ENCODE data around the gene GSTM3.
"Not testable (repeated sequence)": the region's sequence is repeated elsewhere in the genome, so short reads cannot be mapped to it uniquely, and the experiment has no call there.

Gene GSTM3

DNA sequence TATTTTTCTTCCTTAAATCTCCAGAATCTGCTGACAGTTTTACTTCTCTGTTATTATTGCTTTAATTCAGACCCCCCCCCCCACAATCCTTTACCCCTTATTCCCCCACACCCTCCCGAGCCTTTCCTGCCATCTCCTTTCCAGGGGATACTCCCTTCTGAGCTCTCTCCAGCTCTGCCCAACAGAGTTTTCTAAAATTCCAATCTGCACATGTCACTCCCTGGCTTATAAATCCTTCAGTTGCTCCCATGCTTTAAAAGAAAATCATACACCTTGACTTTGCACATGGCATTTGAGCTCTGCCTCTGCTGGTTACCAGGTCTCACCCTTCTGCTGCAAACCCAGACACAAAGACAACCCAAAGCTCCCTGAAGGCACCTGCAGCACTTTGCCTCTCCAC, 34.6 kb upstream of the GSTM3 start:
- DNase-seq (ENCODE audit: low read depth): no peak

DNA sequence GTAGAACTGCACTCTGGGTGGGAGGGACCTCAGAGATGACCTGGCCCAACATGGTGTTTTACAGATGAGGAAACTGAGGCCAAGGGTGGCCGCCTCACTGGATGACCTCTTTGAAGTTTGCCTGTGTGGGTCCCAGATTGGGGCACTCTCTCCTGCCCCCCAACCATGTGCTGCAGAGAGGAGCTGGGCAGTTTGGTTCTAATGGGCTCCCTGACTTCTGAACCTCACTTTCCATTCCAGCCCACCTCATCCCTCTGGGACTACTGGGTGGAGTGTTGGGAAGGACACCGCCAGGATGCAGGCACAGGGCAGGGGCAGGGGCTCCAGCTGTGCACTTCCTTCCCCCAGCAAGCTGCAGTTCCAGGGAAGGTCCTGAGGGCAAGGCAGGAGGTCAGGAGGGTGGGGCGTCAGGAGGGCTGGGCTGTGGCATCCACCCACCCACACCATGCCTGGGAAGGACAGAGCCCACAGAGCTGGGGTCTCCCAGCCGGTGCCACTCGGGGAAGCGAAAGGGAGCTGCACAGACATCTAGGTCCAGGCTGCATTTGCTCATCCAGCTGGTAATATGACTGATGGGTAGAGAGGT, 33.2 kb upstream of the GSTM3 start:
- DNase-seq (ENCODE audit: low read depth): no peak

DNA sequence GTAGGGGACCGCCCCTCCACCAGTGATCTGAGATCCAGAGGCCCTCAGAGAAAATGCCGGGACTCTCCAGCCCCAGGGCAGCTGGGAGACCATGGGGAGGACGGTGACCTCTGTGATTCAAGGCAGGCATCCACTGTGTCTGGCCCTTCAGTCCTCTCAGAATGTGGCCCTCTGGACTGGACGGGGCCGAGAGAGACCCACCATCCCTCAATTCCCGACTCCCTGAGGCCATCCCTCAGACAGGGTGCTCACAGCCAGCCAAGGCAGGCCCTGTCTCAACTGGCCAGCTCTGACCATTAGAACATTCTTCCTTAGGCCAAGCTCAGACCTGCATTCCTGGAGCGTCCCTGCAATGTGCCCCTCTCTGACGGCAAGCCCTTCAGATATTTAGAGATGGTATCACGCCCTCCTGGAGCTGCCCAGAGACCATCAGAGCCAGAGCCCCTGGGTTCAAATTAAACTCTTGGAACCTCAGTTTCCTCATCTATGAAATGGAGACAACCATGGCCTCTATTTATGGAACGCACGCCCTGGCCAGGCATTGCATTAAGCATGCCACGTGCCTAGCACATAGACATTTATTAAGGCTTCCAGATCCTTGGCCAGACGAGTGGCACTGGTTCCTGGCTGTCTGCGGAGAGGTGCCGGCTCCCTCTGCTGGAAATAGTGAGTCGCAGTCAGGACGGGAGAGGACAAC, 32.5 kb upstream of the GSTM3 start:
- peak; percentile 37 for DNase-seq (ENCODE audit: low read depth)

DNA sequence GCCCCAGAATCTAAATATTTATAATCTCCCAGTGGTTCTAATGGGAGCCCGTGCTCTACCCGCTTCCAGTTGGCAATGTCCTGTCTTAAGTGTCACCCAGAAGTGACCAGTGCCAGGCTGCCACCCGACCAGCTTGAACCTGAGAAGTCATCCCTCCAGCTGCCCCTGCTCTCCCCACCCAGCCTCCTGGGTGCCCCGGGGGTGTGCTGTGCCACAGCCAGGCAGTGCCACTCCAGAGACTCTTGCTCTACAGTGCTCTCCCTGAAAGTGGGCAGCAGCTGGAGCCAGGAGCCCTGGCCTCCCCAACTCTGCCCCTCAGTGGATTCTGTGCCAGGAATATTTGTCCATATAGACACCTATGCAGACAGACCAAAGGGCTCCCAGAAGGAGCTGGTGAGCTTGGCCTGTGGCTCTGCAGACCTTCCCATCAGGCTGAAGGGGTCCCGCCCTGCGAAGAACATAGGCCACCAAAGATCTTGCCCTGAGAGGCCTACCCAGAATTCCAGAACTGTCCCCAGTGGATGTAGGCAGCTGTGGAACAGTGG, 31.9 kb upstream of the GSTM3 start:
- DNase-seq (ENCODE audit: low read depth): no peak

DNA sequence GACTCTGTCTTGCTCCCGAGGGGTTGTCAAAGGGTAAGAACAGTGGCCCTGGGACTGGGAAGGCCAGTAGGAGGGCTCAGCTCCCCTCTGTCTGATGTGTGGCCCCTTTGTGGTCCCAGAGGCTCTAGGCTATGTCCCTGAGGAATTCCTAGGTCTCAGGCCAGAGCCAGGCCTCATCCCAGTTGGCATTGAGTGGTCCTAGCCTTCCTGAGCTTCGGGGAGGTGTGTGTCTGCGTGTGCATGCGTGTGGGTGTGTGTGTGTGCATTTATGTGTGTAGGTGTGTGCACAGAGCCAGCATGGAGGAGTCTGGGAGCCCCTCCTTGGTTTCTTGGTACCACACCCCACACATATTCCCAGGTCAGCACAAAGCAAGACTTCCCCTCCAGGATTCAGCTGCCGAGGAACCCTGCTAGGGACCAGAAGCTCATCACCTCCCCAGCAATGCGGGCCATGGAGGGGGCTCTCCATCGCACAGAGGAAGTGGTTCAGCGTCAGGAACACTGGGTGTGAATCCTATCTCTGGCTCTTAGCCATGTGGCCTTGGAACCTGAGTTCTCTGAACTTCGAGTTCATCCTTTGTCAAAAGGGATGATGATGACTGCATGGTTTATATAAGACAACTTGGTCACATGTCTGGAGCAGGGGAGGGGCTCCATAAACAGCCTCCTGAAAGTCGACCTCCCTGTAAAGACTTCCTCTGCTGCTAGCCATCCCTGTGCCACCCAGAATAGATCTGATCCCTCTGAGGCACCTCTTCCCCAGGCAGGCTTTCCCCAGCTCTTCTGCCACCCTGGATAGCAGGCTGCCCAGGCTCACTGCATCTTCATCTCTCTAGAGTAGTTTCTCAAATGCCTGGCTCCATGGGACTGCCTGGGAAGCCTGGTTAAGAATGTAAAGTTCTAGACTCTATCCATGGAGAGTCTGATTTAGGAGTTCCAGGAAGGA, 31.1 kb upstream of the GSTM3 start:
- no peak for DNase-seq (ENCODE audit: low read depth)

DNA sequence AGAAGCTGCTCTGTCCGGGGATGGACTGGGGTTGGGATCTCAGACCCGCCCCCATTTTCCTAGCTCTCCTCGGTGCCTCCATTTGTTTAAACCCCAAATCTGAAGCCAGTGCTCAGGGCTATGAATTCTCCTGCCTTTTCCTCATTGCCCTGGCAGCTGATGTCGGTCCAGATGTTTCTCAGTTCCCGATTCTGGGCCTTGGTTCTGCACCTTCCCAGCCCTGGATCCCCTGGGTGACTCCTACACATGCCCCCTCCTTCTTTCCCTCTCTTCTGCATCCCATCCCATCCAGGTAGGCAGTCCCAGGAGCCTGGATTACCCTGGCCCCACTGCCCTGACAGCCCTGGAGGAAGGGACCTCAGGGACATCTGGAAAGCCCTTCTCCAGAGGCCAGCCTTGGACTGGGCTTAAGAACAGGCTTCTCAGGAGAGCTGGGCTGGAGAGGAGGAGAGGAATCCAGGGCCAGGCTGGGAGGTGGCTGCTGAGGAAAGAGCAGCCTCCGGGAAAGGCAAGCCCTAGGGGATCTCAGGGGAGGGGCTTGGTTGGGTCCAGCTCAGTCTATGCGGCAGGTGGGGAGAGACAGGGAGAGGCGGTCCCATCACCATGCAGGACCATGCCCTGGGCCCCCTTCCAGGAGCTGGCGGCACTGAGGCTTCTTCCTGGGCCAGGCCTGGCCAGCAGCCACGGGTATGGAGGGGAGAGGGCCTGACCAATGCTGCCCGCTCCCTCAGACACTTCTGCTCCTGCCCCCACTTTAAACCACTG, 29.7 kb upstream of the GSTM3 start:
- DNase-seq (ENCODE audit: low read depth): no peak

DNA sequence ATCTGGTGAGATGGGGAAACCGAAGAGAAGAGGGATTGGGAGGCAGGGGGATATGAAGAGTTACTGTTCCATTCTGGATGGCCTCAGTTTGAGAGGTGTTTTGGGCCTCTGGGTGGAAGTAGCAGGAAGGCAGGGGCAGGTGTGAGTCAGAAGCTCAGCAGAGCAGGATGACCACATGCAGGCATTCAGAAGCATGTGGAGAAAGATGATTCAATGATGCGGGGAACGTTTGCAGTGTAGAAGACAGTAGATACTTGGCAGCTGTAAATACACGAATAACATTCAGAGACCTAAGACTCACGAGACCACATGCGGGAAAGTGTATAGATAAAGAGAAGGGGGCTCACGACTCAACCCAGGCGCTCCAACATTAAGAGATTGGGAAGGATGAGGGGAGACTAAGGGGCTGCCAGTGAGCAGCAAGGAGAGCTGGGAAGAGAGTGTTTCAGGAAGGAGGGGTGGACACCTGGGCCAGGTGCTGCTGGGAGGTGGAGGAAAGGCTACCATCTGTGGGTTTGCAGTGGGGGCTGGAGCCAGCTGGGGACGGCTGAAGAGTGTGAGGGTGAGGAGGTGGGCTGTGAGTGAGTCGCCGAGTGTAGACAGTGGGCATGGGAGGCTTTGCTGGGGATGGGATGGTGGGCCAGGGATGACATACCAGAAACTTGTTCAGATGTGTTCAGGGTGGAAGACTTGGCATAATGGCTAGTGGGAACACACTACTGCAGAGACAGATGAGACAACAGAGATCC, 28.7 kb upstream of the GSTM3 start:
- no peak for DNase-seq (ENCODE audit: low read depth)

DNA sequence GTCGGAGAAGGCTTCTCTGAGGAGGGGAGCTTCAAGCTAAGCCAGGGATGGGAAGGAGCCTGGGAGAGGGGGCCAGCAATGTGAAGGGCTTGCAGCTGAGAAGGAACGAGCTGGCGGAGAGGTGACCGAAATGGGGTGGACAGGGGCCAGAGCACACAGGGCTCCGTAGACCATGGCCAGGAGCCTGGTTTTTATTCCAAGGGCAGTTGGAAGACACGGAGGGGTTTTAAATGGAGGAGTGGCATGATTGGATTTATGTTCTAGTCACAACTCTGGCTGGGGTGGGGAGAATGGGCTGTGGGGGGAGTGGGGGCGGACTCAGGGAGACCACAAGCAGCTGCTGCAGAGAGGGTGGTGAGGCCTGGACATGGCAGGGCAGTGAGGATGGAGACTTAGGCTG, 28.0 kb upstream of the GSTM3 start:
- DNase-seq (ENCODE audit: low read depth): no peak

DNA sequence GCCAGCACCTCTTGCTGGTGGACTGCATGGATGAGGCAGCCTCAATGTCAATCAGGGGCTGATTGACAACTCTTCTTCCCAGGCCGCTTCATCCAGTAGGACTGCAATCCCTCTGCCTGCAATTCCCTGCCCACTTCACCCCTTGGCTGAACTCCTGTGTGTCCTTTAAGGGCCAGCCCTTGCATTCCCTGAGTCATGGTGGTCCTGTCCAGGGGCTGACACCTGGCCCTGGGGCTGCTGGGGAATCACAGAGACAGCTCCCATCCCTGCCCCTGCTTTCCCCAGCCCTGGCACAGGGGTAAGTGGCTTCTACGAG, 27.5 kb upstream of the GSTM3 start:
- DNase-seq (ENCODE audit: low read depth): no peak

DNA sequence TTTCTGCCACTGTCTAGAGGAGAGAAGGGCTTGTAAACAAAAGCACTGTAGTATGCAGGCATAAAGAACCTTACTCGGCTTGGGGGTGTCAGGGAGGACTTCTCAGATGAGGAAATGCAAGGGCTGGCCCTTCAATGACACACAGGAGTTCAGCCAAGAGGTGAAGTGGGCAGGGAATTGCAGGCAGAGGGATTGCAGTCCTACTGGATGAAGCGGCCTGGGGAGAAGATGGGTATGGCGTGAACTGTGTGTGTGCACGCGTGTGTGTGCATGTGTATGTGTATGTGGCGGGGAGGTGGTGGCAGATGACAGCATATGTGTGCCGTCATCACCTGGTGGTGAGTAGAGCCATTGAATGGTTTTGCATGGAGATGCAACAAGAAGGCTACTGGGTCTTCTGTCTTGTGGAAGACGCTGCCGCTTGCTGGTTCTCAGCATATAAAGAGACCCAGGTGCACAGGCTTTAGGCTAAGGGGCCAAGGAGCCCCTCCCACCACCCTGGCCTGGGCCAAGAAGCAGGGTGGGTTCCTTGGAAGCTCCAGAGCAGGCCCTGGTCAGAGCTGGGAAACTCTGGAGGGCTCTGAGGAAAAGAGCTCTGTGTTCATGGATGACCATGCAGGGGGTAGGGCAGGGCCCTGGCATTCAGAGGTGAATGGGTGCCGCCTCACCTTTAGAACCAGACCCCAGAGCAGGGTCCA, 26.9 kb upstream of the GSTM3 start:
- DNase-seq (ENCODE audit: low read depth): no peak

DNA sequence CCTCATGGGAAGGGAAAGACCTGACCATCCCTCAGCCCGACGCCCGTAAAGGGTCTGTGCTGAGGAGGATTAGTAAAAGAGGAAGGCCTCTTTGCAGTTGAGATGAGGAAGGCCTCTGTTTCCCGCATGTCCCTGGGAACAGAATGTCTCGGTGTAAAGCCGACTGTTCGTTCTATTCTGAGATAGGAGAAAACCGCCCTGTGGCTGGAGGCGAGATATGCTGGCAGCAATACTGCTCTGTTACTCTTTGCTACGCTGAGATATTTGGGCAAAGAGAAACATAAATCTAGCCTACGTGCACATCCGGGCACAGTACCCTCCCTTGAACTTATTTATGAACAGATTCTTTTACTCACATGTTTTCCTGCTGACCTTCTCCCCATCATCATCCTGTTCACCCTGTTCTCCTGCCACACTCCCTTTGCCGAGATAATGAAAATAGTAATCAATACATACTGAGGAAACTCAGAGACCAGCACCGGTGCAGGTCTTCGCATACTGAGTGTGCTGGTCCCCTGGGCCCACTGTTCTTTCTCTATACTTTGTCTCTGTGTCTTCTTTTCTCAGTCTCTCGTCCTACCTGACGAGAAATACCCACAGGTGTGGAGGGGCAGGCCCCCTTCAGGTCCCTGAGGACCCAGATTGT, 26.3 kb upstream of the GSTM3 start:
- not testable (repeated sequence) for DNase-seq (ENCODE audit: low read depth)

DNA sequence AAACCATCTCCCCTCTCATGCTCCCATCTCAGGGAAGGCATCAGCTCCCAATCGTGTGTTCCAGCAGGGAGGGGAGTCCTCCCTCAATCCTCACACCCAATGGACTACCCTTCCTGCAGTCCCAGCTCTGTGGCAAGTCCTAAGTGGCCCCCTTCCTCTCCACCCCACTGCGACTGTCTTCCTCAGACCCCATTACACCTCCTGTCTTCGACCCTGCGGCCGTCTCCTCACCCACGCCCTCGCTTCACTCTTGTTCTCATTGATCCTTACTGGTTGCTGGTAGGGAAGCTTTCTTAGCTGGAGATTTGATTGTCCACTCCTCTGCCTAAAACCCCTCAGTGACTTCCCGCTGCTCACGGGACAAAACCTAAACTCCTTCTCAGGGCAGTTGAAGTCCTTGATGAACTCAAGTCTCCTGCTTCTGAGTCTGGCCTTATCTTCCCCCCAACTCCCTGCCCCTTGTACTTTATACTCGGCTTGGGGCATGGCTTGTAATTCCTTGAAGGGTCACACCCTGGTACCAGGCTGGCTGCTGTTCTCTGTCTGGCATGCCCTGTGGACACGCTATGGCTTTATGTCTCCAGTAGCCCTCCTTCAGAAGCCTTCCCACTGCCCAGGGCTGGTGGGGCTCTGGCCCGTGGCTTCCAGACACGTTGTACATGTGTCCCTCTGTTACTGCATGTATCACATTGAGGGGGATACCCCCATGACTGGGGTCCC, 25.2 kb upstream of the GSTM3 start:
- DNase-seq (ENCODE audit: low read depth): no peak

DNA sequence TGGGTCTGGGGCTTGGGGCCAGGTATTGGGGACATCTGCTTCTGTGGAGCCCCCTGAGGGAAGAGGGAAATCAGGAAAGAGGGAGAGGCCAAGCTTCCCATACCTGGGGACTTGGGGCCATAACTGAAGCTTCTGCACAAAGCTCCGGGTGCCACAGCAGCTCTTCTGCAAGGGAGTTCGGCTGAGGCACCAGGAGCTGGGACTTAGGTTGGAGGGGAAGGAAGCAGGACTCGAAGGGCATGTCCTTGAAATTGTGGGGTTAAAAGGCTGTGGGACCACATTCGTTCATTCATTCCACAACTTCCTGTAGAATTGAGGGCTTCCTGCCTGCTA, 24.6 kb upstream of the GSTM3 start:
- DNase-seq (ENCODE audit: low read depth): no peak

DNA sequence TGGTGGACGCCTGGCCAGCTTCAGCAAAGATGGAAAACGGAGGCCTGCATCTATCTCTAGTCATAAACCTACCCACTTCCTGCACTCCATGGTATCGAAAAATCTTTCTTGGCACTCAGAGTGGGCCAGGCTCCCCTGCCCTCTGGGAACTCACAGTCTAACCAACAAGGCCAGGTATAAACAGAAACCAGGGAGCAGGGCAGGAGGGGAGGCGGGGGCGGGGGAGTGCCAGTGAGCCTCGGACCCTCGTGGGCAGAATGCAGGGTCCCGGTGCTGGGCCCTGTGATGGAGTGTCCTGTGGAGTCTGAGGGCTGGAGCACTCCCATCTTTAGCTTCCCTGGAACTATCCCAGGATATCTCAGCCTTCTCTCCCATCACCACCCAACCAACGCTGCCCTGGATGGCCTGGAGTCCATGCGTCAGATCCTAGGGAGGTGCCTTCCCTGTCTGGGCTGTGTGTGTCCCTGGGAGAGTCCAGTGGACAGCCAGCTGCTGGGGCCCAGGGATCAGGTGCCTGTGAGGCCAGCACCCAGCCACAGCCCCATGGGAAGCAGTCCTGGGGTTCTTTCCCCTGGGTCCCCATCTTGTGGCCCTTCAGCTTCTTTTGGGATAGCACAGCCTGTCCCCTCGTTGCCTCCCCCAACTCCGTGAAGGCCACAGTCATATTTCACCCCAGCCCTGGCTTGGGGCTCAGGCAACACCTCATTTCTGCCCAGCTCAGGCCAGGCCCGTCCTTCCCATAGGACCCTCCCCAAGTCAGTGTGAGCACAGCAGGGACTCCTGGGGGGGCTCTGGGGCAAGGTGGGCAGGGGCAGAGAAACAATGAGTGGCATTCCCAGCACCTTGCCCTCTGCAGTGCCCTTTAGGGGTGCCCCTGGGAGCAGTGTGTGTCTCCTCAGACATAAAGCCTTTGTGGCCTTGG, 24.0 kb upstream of the GSTM3 start:
- DNase-seq (ENCODE audit: low read depth): no peak

DNA sequence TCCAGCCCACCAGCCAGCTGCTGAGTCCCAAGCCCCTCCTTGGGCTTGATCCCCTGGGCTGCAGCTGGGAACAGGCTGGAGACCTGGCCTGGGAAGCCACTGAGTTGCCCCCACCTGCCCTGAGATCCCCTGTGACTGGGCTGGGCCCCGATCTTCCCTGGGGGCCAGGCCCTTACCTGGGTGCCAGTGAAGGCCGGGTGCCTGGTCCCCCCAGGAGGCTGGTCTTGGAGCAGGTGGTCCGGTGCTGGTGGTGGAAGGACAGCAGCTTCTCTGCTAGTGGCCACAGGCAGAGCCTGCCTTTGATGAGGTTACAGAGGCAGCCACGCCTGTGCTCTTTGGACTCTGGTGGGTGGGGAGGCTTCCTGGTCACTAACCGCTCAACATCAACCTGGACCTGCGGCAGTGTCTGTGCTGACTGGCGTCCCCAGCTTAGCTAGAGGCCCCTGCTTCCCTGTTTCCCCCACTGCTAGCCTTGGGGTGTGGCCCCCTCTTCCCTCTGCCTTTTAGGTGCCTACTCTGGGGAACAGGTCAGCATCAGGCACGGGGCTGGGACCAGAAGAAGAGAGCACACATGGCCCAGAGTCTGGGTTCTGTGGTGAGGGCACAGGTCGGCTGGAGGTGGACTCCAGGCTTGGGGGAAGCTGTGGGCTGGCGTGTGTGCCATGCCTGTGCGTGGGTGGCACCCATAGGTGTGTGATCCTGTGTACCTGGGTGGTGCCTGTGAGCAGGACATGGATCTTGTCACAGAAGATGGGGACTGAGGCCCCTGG, 23.0 kb upstream of the GSTM3 start, which contains the start of gene EPS8L3:
EPS8L3 (minus strand) TSS at position 278 of the 770 bp plus-strand sequence. CDS start 2,174 bp downstream, outside the sequence.
- DNase-seq (ENCODE audit: low read depth): no peak

DNA sequence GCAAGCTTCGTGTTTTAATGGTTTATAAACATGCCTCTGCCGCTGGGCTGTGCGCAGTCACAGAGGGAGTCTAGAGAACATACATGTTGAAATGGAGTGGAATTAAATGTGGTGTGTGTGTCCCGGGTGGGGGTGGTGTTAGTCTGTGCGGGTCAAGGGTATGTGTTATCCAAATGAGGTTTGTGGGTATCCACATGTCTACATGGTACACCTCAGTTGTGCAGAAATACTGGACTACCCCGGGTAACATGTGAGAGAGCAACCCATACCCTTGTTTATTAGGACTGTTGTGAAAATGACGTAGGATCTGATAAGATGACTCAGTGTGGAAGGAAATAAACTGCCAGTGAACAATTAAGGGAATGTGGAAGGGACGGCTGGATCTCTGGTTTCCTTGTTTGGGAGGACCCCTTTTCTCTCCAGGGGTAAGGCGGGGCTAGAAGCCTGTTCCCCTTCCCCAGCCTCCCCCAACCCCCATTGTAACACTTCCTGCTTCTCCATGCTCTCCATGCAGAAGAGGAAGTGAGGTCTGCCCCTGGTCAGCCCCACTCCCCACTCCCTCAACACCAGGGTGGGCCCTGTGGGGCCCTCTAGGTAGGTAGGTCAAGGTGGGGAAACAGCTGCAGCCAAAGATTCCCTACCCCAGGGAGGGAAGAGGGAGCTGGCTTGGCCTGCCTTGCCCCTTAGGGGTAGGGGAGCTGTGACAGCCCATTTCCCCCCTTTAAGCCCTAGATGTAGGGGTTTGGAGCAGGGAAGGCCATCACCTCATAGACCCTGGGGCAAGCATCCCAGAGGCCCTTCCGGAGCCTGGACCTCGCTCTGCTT, 22.2 kb upstream of the GSTM3 start:
- no peak for DNase-seq (ENCODE audit: low read depth)
